ENCODE results near the gene TTC21B. TPM values are rescaled to one million over a fixed set of nuclear protein-coding genes. Genes with fewer than 3 reads are reported as not detected.

TTC21B gene
- total RNA-seq, 1 experiment from 2014 or later = 14.7 TPM

GRCh38 chr2:165899311-165899710, 54.3 kb downstream of the TTC21B start:
- TF ChIP-seq, protein P1, sequence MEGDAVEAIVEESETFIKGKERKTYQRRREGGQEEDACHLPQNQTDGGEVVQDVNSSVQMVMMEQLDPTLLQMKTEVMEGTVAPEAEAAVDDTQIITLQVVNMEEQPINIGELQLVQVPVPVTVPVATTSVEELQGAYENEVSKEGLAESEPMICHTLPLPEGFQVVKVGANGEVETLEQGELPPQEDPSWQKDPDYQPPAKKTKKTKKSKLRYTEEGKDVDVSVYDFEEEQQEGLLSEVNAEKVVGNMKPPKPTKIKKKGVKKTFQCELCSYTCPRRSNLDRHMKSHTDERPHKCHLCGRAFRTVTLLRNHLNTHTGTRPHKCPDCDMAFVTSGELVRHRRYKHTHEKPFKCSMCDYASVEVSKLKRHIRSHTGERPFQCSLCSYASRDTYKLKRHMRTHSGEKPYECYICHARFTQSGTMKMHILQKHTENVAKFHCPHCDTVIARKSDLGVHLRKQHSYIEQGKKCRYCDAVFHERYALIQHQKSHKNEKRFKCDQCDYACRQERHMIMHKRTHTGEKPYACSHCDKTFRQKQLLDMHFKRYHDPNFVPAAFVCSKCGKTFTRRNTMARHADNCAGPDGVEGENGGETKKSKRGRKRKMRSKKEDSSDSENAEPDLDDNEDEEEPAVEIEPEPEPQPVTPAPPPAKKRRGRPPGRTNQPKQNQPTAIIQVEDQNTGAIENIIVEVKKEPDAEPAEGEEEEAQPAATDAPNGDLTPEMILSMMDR (IDR thresholded peaks at IDR 0.05; ENCODE audit: unreplicated experiment) = no peak
- BruUV-seq (replicated peaks) = no TSS peak
- no peak for DNase-seq
- peaks cover 6% of the 10 kb centered on the region for H3K36me3 Mint-ChIP-seq (ENCODE audit: insufficient read depth, unreplicated experiment)
- CTCF ChIA-PET = interaction anchor here (0.6 kb wide), 1 partner anchor 12 kb away, joined by 3 read pairs; no protein-coding TSS in a partner anchor
- no peak overlapping the region for H3K27ac Mint-ChIP-seq (ENCODE audit: unreplicated experiment)
- intact Hi-C loops (cut with micrococcal nuclease; ENCODE audit: unreplicated experiment) = no loop called here
- H3K27me3 Mint-ChIP-seq (ENCODE audit: unreplicated experiment) = no peaks in the 10 kb centered on the region
- no peaks in the 10 kb centered on the region for H3K9me3 Mint-ChIP-seq (ENCODE audit: low read depth, unreplicated experiment)
- no peak overlapping the region for H3K4me3 Mint-ChIP-seq (ENCODE audit: low read depth, unreplicated experiment)
- peaks cover 9% of the 10 kb centered on the region for H3K4me1 Mint-ChIP-seq (ENCODE audit: low read depth, unreplicated experiment)

DNA sequence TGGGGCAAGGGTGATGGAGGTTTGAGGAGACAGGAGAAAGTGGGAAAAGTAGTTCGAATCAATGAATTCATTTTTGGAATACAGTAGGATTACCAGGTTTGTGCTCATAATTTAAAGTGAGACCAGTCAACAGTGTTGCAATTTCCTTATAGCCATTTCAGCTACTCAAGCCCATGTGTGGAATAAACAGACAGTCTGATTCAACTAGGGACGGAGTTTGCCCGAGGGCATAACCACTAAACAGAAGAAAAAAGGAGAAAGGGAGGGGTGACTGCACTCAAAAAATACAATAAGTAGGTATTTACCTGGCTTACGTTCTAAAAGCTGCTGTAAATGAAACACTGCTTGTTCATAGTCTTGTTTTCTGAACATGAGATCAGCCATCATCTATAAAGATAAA, 55.2 kb downstream of the TTC21B start:
- BruUV-seq (replicated peaks) = no TSS peak
- Mint-ChIP-seq H3K27me3 (ENCODE audit: unreplicated experiment) (no peaks in the 10 kb centered on the region), H3K9me3 (ENCODE audit: low read depth, unreplicated experiment) (no peaks in the 10 kb centered on the region), H3K4me3 (ENCODE audit: low read depth, unreplicated experiment) (no peak overlapping the region), H3K36me3 (ENCODE audit: insufficient read depth, unreplicated experiment) (peaks cover 6% of the 10 kb centered on the region), H3K27ac (ENCODE audit: unreplicated experiment) (no peak overlapping the region), H3K4me1 (ENCODE audit: low read depth, unreplicated experiment) (peaks cover 8% of the 10 kb centered on the region)
- TF ChIP-seq, protein P1 (IDR thresholded peaks at IDR 0.05; ENCODE audit: unreplicated experiment) = no peak
- DNase-seq = no peak
- intact Hi-C loops (cut with micrococcal nuclease; ENCODE audit: unreplicated experiment) = no loop called here
- CTCF ChIA-PET = no interaction called here

DNA sequence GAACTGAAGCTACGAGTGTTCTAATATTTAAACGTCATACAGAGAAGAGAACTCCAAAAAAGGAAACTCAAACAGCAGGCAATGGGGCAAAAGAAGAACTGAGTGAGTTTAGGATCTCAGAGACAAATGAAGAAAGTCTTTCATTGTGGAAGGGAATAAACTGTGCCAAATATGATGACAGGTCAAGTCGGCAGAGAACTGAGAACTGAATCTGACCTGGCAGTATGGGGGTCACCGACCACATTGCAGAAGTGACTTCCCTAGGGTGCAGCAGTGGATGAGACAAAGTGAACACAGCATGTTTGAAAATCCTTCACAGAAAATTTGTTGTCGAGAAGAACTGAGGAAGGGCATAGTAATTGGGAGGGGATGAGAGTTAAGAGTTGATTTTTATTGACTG, 55.9 kb downstream of the TTC21B start:
- BruUV-seq (replicated peaks) = no TSS peak
- Mint-ChIP-seq H3K27ac (ENCODE audit: unreplicated experiment) (no peak overlapping the region), H3K9me3 (ENCODE audit: low read depth, unreplicated experiment) (no peaks in the 10 kb centered on the region), H3K27me3 (ENCODE audit: unreplicated experiment) (no peaks in the 10 kb centered on the region), H3K4me3 (ENCODE audit: low read depth, unreplicated experiment) (no peak overlapping the region), H3K36me3 (ENCODE audit: insufficient read depth, unreplicated experiment) (peaks cover 6% of the 10 kb centered on the region), H3K4me1 (ENCODE audit: low read depth, unreplicated experiment) (peaks cover 1% of the 10 kb centered on the region)
- intact Hi-C loops (cut with micrococcal nuclease; ENCODE audit: unreplicated experiment) = no loop called here
- DNase-seq = no peak
- CTCF ChIA-PET = interaction anchor here (0.6 kb wide), 1 partner anchor 8 kb away, joined by 3 read pairs; no protein-coding TSS in a partner anchor
- TF ChIP-seq, protein P1 (IDR thresholded peaks at IDR 0.05; ENCODE audit: unreplicated experiment) = no peak

GRCh38 chr2:165897074-165897473, 56.5 kb downstream of the TTC21B start:
- H3K9me3 Mint-ChIP-seq (ENCODE audit: low read depth, unreplicated experiment) = no peaks in the 10 kb centered on the region
- TF ChIP-seq, protein P1 (IDR thresholded peaks at IDR 0.05; ENCODE audit: unreplicated experiment) = no peak
- no peaks in the 10 kb centered on the region for H3K4me1 Mint-ChIP-seq (ENCODE audit: low read depth, unreplicated experiment)
- H3K4me3 Mint-ChIP-seq (ENCODE audit: low read depth, unreplicated experiment) = no peak overlapping the region
- H3K36me3 Mint-ChIP-seq (ENCODE audit: insufficient read depth, unreplicated experiment) = peaks cover 6% of the 10 kb centered on the region
- H3K27ac Mint-ChIP-seq (ENCODE audit: unreplicated experiment) = no peak overlapping the region
- intact Hi-C loops (cut with micrococcal nuclease; ENCODE audit: unreplicated experiment) = no loop called here
- no TSS peak for BruUV-seq (replicated peaks)
- CTCF ChIA-PET = no interaction called here
- H3K27me3 Mint-ChIP-seq (ENCODE audit: unreplicated experiment) = no peaks in the 10 kb centered on the region
- DNase-seq = no peak

All from Calu3 (cell line).